A549 (cell line): ENCODE results near the gene POR. TPM values are rescaled to one million over a fixed set of nuclear protein-coding genes. Genes with fewer than 3 reads are reported as not detected.

Experiments
- ATAC-seq, 2 experiments: fragments of 200-7000 bp in 1 of 2; fragments of >200 bp in 1 of 2; cut with Nextera tagmentation in 1 of 2; cut with Tn5 transposase in 1 of 2; 3 replicates each; pipeline versions ENCODE4 v1.8.0 to v1.9.1; 2018 to 2020; ENCODE audit warnings: mild to moderate bottlenecking in 1 of 2, moderate library complexity in 1 of 2
- CTCF ChIA-PET: fragments of 300-600 bp; sonication (Branson Sonifier 250); formaldehyde crosslinking; extraction: SDS; loops from one replicate; lab custom pipeline; 2021; ENCODE audit warnings: antibody characterized with exemption, inconsistent platforms; lab: Yijun Ruan, JAX
- POLR2A ChIA-PET: fragments of 350-600 bp; formaldehyde crosslinking; extraction: SDS; loops from one replicate; lab custom pipeline; 2021; ENCODE audit warnings: antibody characterized with exemption, inconsistent platforms; lab: Yijun Ruan, JAX
- DNase-seq, 2 experiments: peaks; one replicate each; pipeline versions ENCODE4 v3.0.0 to v3.0.0-alpha.2; 2011 to 2016; ENCODE audit warnings: low read depth in 1 of 2, low spot score in 1 of 2
- FAIRE-seq: peaks from 2 replicates; lab custom pipeline; 2011; peaks lifted over from hg19 to GRCh38; lab: Jason Lieb, UNC
- H3K27ac ChIP-seq, 2 experiments: fragments of >200 bp; sonication (Bioruptor Twin); formaldehyde crosslinking; 3 replicates each; pipeline ENCODE4 v1.5.1; 2016 to 2017
- H3K4me1 ChIP-seq: fragments of >200 bp; sonication (Bioruptor Twin); formaldehyde crosslinking; 3 replicates; pipeline ENCODE4 v1.6.1; 2016
- H3K4me2 ChIP-seq: fragments of >200 bp; sonication (Bioruptor Twin); formaldehyde crosslinking; 3 replicates; pipeline ENCODE4 v1.6.1; 2016
- H3K4me3 ChIP-seq: fragments of >200 bp; sonication (Bioruptor Twin); formaldehyde crosslinking; 3 replicates; pipeline ENCODE4 v1.5.1; 2016
- H3K9me3 ChIP-seq: fragments of >200 bp; sonication (Bioruptor Twin); formaldehyde crosslinking; 3 replicates; pipeline ENCODE4 v1.6.1; 2016
- BHLHE40 ChIP-seq: IDR thresholded peaks from 2 replicates; pipeline ENCODE4 v1.6.1; 2012; ENCODE audit warnings: low read depth, low read length, inconsistent platforms
- CEBPB ChIP-seq, 2 experiments: fragments of >200 bp in 1 of 2; sonication (Bioruptor Twin) in 1 of 2; formaldehyde crosslinking in 1 of 2; IDR thresholded peaks; 2 replicates each; pipeline ENCODE4 v1.6.1; 2012 to 2016
- CHD4 ChIP-seq: fragments of 200-600 bp; sonication (generic); IDR thresholded peaks from 2 replicates; pipeline ENCODE4 v1.6.1; 2016; ENCODE audit warnings: antibody characterized with exemption, mild to moderate bottlenecking, borderline replicate concordance
- CTCF ChIP-seq: fragments of >200 bp; sonication (Bioruptor Twin); formaldehyde crosslinking; IDR thresholded peaks from 3 replicates; pipeline ENCODE4 v1.5.1; 2016
- E2F6 ChIP-seq: IDR thresholded peaks from 2 replicates; pipeline ENCODE4 v1.6.1; 2012; ENCODE audit warnings: low read depth, borderline replicate concordance
- EHMT2 ChIP-seq: fragments of 200-600 bp; sonication (generic); IDR thresholded peaks from 2 replicates; pipeline ENCODE4 v1.6.1; 2016; ENCODE audit warnings: antibody characterized with exemption, low read depth, mild to moderate bottlenecking, moderate library complexity
- ESRRA ChIP-seq: fragments of 150-350 bp; IDR thresholded peaks from 2 replicates; pipeline ENCODE4 v1.6.1; 2014; ENCODE audit warnings: mild to moderate bottlenecking, low read length, borderline replicate concordance
- FOSL2 ChIP-seq, 2 experiments: fragments of 450-650 bp in 1 of 2; fragments of >200 bp in 1 of 2; sonication (Bioruptor Twin) in 1 of 2; formaldehyde crosslinking; IDR thresholded peaks; 2 replicates each; pipeline versions ENCODE4 v1.5.0 to v1.6.1; 2016 to 2020; ENCODE audit warnings: mild to moderate bottlenecking in 1 of 2, moderate library complexity in 1 of 2
- FOXS1 ChIP-seq: fragments of 250-450 bp; sonication (Bioruptor Pico); IDR thresholded peaks from 2 replicates; pipeline ENCODE4 v1.5.0; 2020; ENCODE audit warnings: mild to moderate bottlenecking, moderate library complexity
- HDAC2 ChIP-seq: fragments of 200-600 bp; sonication (generic); IDR thresholded peaks from 2 replicates; pipeline ENCODE4 v1.6.1; 2016
- HEYL ChIP-seq: fragments of 250-450 bp; sonication (Bioruptor Pico); IDR thresholded peaks from 2 replicates; pipeline ENCODE4 v1.8.0; 2021; ENCODE audit warnings: mild to moderate bottlenecking, moderate library complexity
- HOXB5 ChIP-seq: fragments of 250-450 bp; sonication (Bioruptor Pico); IDR thresholded peaks from 2 replicates; pipeline ENCODE4 v1.5.0; 2020; ENCODE audit warnings: mild to moderate bottlenecking, moderate library complexity
- POLR2AphosphoS2 ChIP-seq: conservative IDR thresholded peaks from 2 replicates; pipeline ENCODE4 v1.6.1; 2012; ENCODE audit warnings: low read length, improper control_type of control experiment, inconsistent platforms
- RAD21 ChIP-seq, 2 experiments: fragments of >200 bp in 1 of 2; sonication (Bioruptor Twin) in 1 of 2; formaldehyde crosslinking in 1 of 2; IDR thresholded peaks in 1 of 2; conservative IDR thresholded peaks in 1 of 2; 2 replicates in 1 of 2; 3 replicates in 1 of 2; pipeline ENCODE4 v1.6.1; 2012 to 2018; ENCODE audit warnings: inconsistent platforms in 1 of 2
- RARB ChIP-seq: fragments of 250-450 bp; sonication (Bioruptor Pico); IDR thresholded peaks from 2 replicates; pipeline ENCODE4 v1.8.0; 2021; ENCODE audit warnings: mild to moderate bottlenecking, moderate library complexity
- RCOR1 ChIP-seq: fragments of 150-350 bp; IDR thresholded peaks from 2 replicates; pipeline ENCODE4 v1.6.1; 2014; ENCODE audit warnings: antibody characterized with exemption, low read length, low read depth
- SMC3 ChIP-seq: fragments of >200 bp; sonication (Bioruptor Twin); formaldehyde crosslinking; IDR thresholded peaks from 3 replicates; pipeline ENCODE4 v1.6.1; 2018; ENCODE audit warnings: inconsistent platforms
- WGBS: methylation state at CpG from one replicate; pipeline ENCODE4 v1.1.6; 2017; ENCODE audit errors: missing lambda C conversion rate; 5-methylcytosine and 5-hydroxymethylcytosine counted together
- polyA plus RNA-seq, 4 experiments: library from polyadenylated mRNA; depleted of rRNA in 3 of 4; stranded (reverse); fragments of >200 nt; fragmentation: RNase III in 1 of 4; extraction: RNeasy Plus Mini Kit Qiagen cat#74134 plus additional on column Dnase treatment in 1 of 4; gene quantifications; 2 replicates in 3 of 4; 3 replicates in 1 of 4; pipeline ENCODE4 v1.2.3, GENCODE V29; 2011 to 2017
- TF ChIP-seq, protein P1 (sequence below): fragments of 450-650 bp; IDR thresholded peaks from 2 replicates; pipeline ENCODE4 v1.6.1; 2014; ENCODE audit warnings: antibody characterized with exemption

The POR gene
- polyA plus RNA-seq, 2 of the 4 experiments (the other 2 are of a cell fraction): 71.1 to 109 TPM

GRCh38 chr7:75866114-75866488 lies 48.9 kb upstream of the POR start:
- POLR2A ChIA-PET: interaction anchor here (1.5 kb wide), 1 partner anchor 48 kb away, joined by 4 read pairs; no protein-coding TSS in a partner anchor
- peak overlapping the region; percentile 60 for H3K4me2 ChIP-seq
- H3K27ac ChIP-seq: peak overlapping the region in 1 of 2 experiments; percentile 78; a peak in 4 of 6 replicates
- WGBS: 15% methylated on average over 5 of the region's 5 CpGs
- CTCF ChIA-PET: interaction anchor here (0.5 to 4.2 kb wide), 33 partner anchors 9 to 448 kb away, joined by 3 to 82 read pairs (median 4); partner anchors contain the start of genes MDH2, POR, RHBDD2 and STYXL1
- no peak for FAIRE-seq
- DNase-seq: peak in 1 of 2 experiments; percentile 36
- no peak for TF ChIP-seq POLR2AphosphoS2
- no peak for TF ChIP-seq RARB (CRISPR knock-in tag)
- TF ChIP-seq, protein P1, sequence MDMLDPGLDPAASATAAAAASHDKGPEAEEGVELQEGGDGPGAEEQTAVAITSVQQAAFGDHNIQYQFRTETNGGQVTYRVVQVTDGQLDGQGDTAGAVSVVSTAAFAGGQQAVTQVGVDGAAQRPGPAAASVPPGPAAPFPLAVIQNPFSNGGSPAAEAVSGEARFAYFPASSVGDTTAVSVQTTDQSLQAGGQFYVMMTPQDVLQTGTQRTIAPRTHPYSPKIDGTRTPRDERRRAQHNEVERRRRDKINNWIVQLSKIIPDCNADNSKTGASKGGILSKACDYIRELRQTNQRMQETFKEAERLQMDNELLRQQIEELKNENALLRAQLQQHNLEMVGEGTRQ: no peak
- TF ChIP-seq CHD4: no peak
- no peak for TF ChIP-seq RAD21 (conservative IDR thresholded peaks at IDR 0.05 in 1 of 2, IDR thresholded peaks at IDR 0.05 in 1 of 2)
- no peak for TF ChIP-seq E2F6
- TF ChIP-seq ESRRA: no peak
- TF ChIP-seq BHLHE40: no peak
- TF ChIP-seq HEYL (CRISPR knock-in tag): no peak
- TF ChIP-seq SMC3: no peak
- TF ChIP-seq RCOR1: no peak
- TF ChIP-seq EHMT2: no peak
- no peak for TF ChIP-seq HDAC2
- TF ChIP-seq FOXS1 (CRISPR knock-in tag): no peak
- H3K4me3 ChIP-seq: no peak overlapping the region
- no peaks in the 10 kb centered on the region for H3K9me3 ChIP-seq
- peak; percentile 73 to 78 for ATAC-seq
- peaks cover 14% of the 10 kb centered on the region for H3K4me1 ChIP-seq

- ATAC-seq: peak; percentile 98
- Histone ChIP-seq H3K4me2 (peak overlapping the region; percentile 60), H3K4me3 (no peak overlapping the region)
- WGBS: 27% methylated on average over 14 of the region's 19 CpGs
- peak; percentile 77 to 86 for DNase-seq
- POLR2A ChIA-PET: interaction anchor here (1.5 kb wide), 1 partner anchor 47 kb away, joined by 4 read pairs; no protein-coding TSS in a partner anchor
- peak; percentile 92 to 98 for TF ChIP-seq RAD21 (conservative IDR thresholded peaks at IDR 0.05 in 1 of 2, IDR thresholded peaks at IDR 0.05 in 1 of 2)
- no peak for TF ChIP-seq FOSL2 (IDR thresholded peaks at IDR 0.05)
- TF ChIP-seq FOSL2 (CRISPR knock-in tag; IDR thresholded peaks at IDR 0.05): peak; percentile 13; the same call in 1 of the 2 replicates
- peak; percentile 51 to 79; a peak in 3 of 4 replicates for TF ChIP-seq CEBPB (IDR thresholded peaks at IDR 0.05)
- peak; percentile 92 for TF ChIP-seq CTCF
- peak; percentile 94 for TF ChIP-seq SMC3
- TF ChIP-seq HOXB5 (CRISPR knock-in tag): no peak
- TF ChIP-seq, all 56 proteins: peak for 5
- CTCF ChIA-PET: interaction anchor here (0.5 to 4.2 kb wide), 43 partner anchors 11 to 464 kb away, joined by 3 to 82 read pairs (median 4); partner anchors contain the start of genes MDH2, POR, RHBDD2 and STYXL1
- no peak for FAIRE-seq
- Histone ChIP-seq H3K9me3 (no peaks in the 10 kb centered on the region), H3K4me1 (peaks cover 14% of the 10 kb centered on the region), H3K27ac (peak overlapping the region; percentile 47 to 78)
Measured at GRCh38 chr7:75866489-75867389, 48.2 kb upstream of the POR start.
